PFSK-1 (cell line): ENCODE data around the gene LTBP2.

Experiments
- FOXP2 ChIP-seq: optimal IDR thresholded peaks from 2 replicates; pipeline ENCODE3; 2011; ENCODE audit warnings: borderline replicate concordance, control low read depth, inconsistent platforms; ENCODE audit not compliant: insufficient read depth; ENCODE audit errors: extremely low read length, extremely low read depth
- POLR2AphosphoS5 ChIP-seq: IDR thresholded peaks from 2 replicates; pipeline ENCODE4 v1.6.1; 2012; ENCODE audit warnings: low read depth, mild to moderate bottlenecking, control low read depth, low read length, moderate library complexity
- REST ChIP-seq, 2 experiments: IDR thresholded peaks; 2 replicates each; pipeline versions ENCODE4 v1.6.1 to v1.8.0; 2011 to 2012; ENCODE audit warnings: low read depth in 2 of 2, low read length in 2 of 2, control low read depth in 1 of 2, inconsistent platforms in 1 of 2, mild to moderate bottlenecking in 1 of 2, moderate library complexity in 1 of 2; ENCODE audit not compliant: insufficient read depth in 1 of 2
- SIN3A ChIP-seq: IDR thresholded peaks from 2 replicates; pipeline ENCODE4 v1.6.1; 2012; ENCODE audit warnings: mild to moderate bottlenecking, low read length, moderate library complexity, borderline replicate concordance; ENCODE audit not compliant: insufficient read depth
- TAF1 ChIP-seq: IDR thresholded peaks from 2 replicates; pipeline ENCODE4 v1.6.1; 2012; ENCODE audit warnings: low read length, control low read depth, borderline replicate concordance; ENCODE audit not compliant: insufficient read depth

The LTBP2 gene

GRCh38 chr14:74488786-74489397, 123.1 kb downstream of the LTBP2 start:
- TF ChIP-seq FOXP2 (no peak), REST (IDR thresholded peaks at IDR 0.05; ENCODE audit: insufficient read depth in 1 of 2, low read depth in 2 of 2, low read length in 2 of 2) (no peak), POLR2AphosphoS5 (no peak), TAF1 (no peak)

GRCh38 chr14:74486164-74486563, 125.9 kb downstream of the LTBP2 start:
- no peak for TF ChIP-seq FOXP2
- no peak for TF ChIP-seq REST (IDR thresholded peaks at IDR 0.05; ENCODE audit: insufficient read depth in 1 of 2, low read depth in 2 of 2, low read length in 2 of 2)
- TF ChIP-seq POLR2AphosphoS5: no peak
- TF ChIP-seq TAF1: no peak
- TF ChIP-seq SIN3A: no peak

- TF ChIP-seq POLR2AphosphoS5 (no peak), REST (IDR thresholded peaks at IDR 0.05; ENCODE audit: insufficient read depth in 1 of 2, low read depth in 2 of 2, low read length in 2 of 2) (no peak), FOXP2 (no peak), SIN3A (no peak), TAF1 (no peak)
These were observed 128.7 kb downstream of the LTBP2 start for GRCh38 chr14:74483321-74483720.

GRCh38 chr14:74482571-74482970, 129.5 kb downstream of the LTBP2 start:
- no peak for TF ChIP-seq POLR2AphosphoS5

GRCh38 chr14:74480046-74480445, 132.0 kb downstream of the LTBP2 start:
- no peak for TF ChIP-seq FOXP2
- no peak for TF ChIP-seq POLR2AphosphoS5
- no peak for TF ChIP-seq REST (IDR thresholded peaks at IDR 0.05; ENCODE audit: insufficient read depth in 1 of 2, low read depth in 2 of 2, low read length in 2 of 2)
- TF ChIP-seq TAF1: no peak
- TF ChIP-seq SIN3A: no peak
